ENCODE data around the gene TIMM44. TPM values are rescaled to one million over a fixed set of nuclear protein-coding genes. Genes with fewer than 3 reads are reported as not detected.

The TIMM44 gene
- total and polyA plus RNA-seq, 2 donors (not counting 3 experiments of a cell fraction or from before 2014, with no cell fraction given) = 61.5 to 64.3 TPM

DNA sequence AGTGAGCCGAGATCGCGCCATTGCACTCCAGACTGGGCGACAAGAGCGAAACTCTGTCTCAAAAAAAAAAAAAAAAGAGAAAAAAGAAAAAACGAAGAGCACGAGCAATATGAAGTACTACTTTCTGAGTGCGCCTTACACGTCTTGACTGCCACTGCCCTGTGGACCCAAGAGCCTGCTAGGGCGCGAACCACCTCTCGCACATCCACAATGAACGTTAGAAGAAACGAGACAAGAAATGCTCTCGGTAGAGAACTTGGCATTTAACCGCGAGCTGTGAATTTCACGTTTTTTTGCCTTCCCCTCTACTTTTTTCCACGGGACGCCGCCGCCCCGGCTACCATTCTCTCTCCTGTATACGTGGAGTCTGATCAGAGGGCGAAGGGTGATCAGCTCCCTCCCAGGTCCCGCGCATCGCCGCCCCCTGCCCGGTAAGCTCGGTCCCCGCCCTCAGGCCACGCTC, 454 bp downstream of the TIMM44 start:
- POLR2A ChIA-PET = interaction anchor here (1.2 to 2.0 kb wide), 5 partner anchors 13 to 62 kb away, joined by 4 to 21 read pairs (median 9); partner anchors contain the start of gene SNAPC2
- no peak for FAIRE-seq
- peaks cover 22% of the 10 kb centered on the region for H3K79me2 ChIP-seq (ENCODE audit: control insufficient read depth, insufficient read depth, low read length)

More for the DNA sequence above, 454 bp downstream of the TIMM44 start:
- no peaks in the 10 kb centered on the region for H4K20me1 ChIP-seq (replicated peaks; ENCODE audit: control insufficient read depth, extremely low read depth, insufficient read depth, low read length)
- TSS peak; percentile 24 for BruUV-seq (replicated peaks)
- peak overlapping the region; percentile 76 for H3K4me2 ChIP-seq (ENCODE audit: insufficient read depth, low read length)
- dilution Hi-C loops (cut with MboI; ENCODE audit: extremely low pct_ligation_motif_present, low sequenced_read_pairs) = no loop called here
- peaks cover 0 to 4% of the 10 kb centered on the region in 2 experiments for H3K36me3 ChIP-seq (ENCODE audit: control insufficient read depth in 2 of 2, extremely low read depth in 1 of 2, insufficient read depth in 2 of 2, low read length in 2 of 2)
- intact Hi-C loops (cut with micrococcal nuclease) = loop anchor here (1.0 to 2.0 kb wide), 4 partner anchors 14 to 126 kb away; partner anchors contain the start of gene SNAPC2
- peak overlapping the region; percentile 94 for H2AFZ ChIP-seq (ENCODE audit: low read depth, low read length)
- H3K27ac ChIP-seq (ENCODE audit: insufficient read depth, low read depth, low read length) = peak overlapping the region; percentile 89
- CTCF ChIA-PET = interaction anchor here (0.6 to 3.4 kb wide), 20 partner anchors 11 to 844 kb away, joined by 3 to 101 read pairs (median 8); partner anchors contain the start of genes ELAVL1, KANK3, MAP2K7 and SNAPC2
- peak overlapping the region; percentile 73 to 93 (median 77) for H3K4me3 ChIP-seq (replicated peaks in 1 of 3; ENCODE audit: insufficient read depth in 1 of 3, low read depth in 1 of 3, low read length in 3 of 3)
- H3K9ac ChIP-seq (replicated peaks; ENCODE audit: extremely low read depth, insufficient read depth, low read length) = peak overlapping the region; percentile 98
- H3K27me3 ChIP-seq (ENCODE audit: control insufficient read depth in 2 of 2, insufficient read depth in 2 of 2, low read length in 2 of 2) = no peaks in the 10 kb centered on the region
- H3K9me1 ChIP-seq (replicated peaks; ENCODE audit: control insufficient read depth, extremely low read depth, insufficient read depth, low read length) = no peaks in the 10 kb centered on the region
- no peak for DNase-seq (ENCODE audit: low read depth, low spot score)
- peaks cover 9% of the 10 kb centered on the region for H3K4me1 ChIP-seq (ENCODE audit: control insufficient read depth, extremely low read depth, insufficient read depth, low read length)
- TF ChIP-seq JUN (IDR thresholded peaks at IDR 0.05; ENCODE audit: borderline replicate concordance, insufficient read depth, insufficient read length, low read depth) (no peak), FOS (IDR thresholded peaks at IDR 0.05; ENCODE audit: borderline replicate concordance, insufficient read depth, low read length) (no peak), MYC (IDR thresholded peaks at IDR 0.05; ENCODE audit: low read depth, low read length) (no peak), POLR2AphosphoS5 (IDR thresholded peaks at IDR 0.05; ENCODE audit: insufficient read depth, low read depth, low read length) (no peak), POLR2A (IDR thresholded peaks at IDR 0.05; ENCODE audit: low read depth, low read length) (no peak), GATA2 (IDR thresholded peaks at IDR 0.05; ENCODE audit: insufficient read depth, insufficient read length, low read depth, low read length) (no peak), EZH2 (IDR thresholded peaks at IDR 0.05; ENCODE audit: borderline replicate concordance, low read depth, low read length, severe bottlenecking) (no peak)
- TF ChIP-seq, protein P1, sequence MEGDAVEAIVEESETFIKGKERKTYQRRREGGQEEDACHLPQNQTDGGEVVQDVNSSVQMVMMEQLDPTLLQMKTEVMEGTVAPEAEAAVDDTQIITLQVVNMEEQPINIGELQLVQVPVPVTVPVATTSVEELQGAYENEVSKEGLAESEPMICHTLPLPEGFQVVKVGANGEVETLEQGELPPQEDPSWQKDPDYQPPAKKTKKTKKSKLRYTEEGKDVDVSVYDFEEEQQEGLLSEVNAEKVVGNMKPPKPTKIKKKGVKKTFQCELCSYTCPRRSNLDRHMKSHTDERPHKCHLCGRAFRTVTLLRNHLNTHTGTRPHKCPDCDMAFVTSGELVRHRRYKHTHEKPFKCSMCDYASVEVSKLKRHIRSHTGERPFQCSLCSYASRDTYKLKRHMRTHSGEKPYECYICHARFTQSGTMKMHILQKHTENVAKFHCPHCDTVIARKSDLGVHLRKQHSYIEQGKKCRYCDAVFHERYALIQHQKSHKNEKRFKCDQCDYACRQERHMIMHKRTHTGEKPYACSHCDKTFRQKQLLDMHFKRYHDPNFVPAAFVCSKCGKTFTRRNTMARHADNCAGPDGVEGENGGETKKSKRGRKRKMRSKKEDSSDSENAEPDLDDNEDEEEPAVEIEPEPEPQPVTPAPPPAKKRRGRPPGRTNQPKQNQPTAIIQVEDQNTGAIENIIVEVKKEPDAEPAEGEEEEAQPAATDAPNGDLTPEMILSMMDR (IDR thresholded peaks at IDR 0.05; ENCODE audit: extremely low read depth in 1 of 2, insufficient read depth in 1 of 2, low read depth in 1 of 2, low read length in 2 of 2) = no peak
- TF ChIP-seq, protein P2, sequence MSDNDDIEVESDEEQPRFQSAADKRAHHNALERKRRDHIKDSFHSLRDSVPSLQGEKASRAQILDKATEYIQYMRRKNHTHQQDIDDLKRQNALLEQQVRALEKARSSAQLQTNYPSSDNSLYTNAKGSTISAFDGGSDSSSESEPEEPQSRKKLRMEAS (IDR thresholded peaks at IDR 0.05; ENCODE audit: insufficient read depth, insufficient read length) = no peak
- no peaks in the 10 kb centered on the region for H3K9me3 ChIP-seq (replicated peaks; ENCODE audit: control insufficient read depth, insufficient read depth, low read length)
